OCI-LY7 (cell line): ENCODE measurements around the gene GRIA1. TPM values are rescaled to one million over a fixed set of nuclear protein-coding genes. Genes with fewer than 3 reads are reported as not detected.

Source experiments
- BruUV-seq: library from RNA; stranded (reverse); fragments of 400-500 nt; replicated peaks from 2 replicates; lab custom pipeline; 2021; lab: Mats Ljungman, UMichigan
- CTCF ChIA-PET: fragments of 300-600 bp; sonication (Branson Sonifier 250); formaldehyde crosslinking; loops from one replicate; lab custom pipeline; 2022; ENCODE audit warnings: antibody characterized with exemption; ENCODE audit not compliant: unreplicated experiment; lab: Charles Lee
- POLR2A ChIA-PET: fragments of 300-600 bp; sonication (Branson Sonifier 250); formaldehyde crosslinking; loops from one replicate; lab custom pipeline; 2022; ENCODE audit warnings: antibody characterized with exemption; lab: Charles Lee
- DNase-seq: peaks from one replicate; pipeline ENCODE4 v3.0.0-alpha.2; 2015; ENCODE audit warnings: low spot score
- H2AFZ ChIP-seq: fragments of 200-600 bp; sonication (generic), shearing (Covaris generic); 2 replicates; pipeline ENCODE4 v1.6.1; 2014; ENCODE audit warnings: mild to moderate bottlenecking, antibody characterized with exemption, low read length, moderate library complexity
- H3K27ac ChIP-seq: fragments of 200-600 bp; sonication (generic); 2 replicates; pipeline ENCODE4 v1.5.1; 2014; ENCODE audit warnings: mixed run types, low read depth, mild to moderate bottlenecking, moderate library complexity, low read length, inconsistent platforms; ENCODE audit not compliant: poor library complexity, severe bottlenecking
- H3K36me3 ChIP-seq: fragments of 200-600 bp; sonication (generic); 2 replicates; pipeline ENCODE4 v1.6.1; 2014; ENCODE audit warnings: mild to moderate bottlenecking, antibody characterized with exemption, low read length, moderate library complexity, mixed read lengths; ENCODE audit not compliant: insufficient read depth
- H3K4me1 ChIP-seq: fragments of 200-600 bp; sonication (generic); 2 replicates; pipeline ENCODE4 v1.5.1; 2014; ENCODE audit warnings: mild to moderate bottlenecking, low read length; ENCODE audit not compliant: insufficient read depth, poor library complexity, severe bottlenecking
- H3K4me2 ChIP-seq: fragments of 200-600 bp; sonication (generic); 2 replicates; pipeline ENCODE4 v1.6.1; 2014; ENCODE audit warnings: mild to moderate bottlenecking, low read length
- H3K4me3 ChIP-seq: fragments of 200-600 bp; sonication (generic); 2 replicates; pipeline ENCODE4 v1.5.1; 2014; ENCODE audit warnings: mild to moderate bottlenecking, low read depth, low read length; ENCODE audit not compliant: poor library complexity, severe bottlenecking
- H3K79me2 ChIP-seq: fragments of 200-600 bp; sonication (generic); 2 replicates; pipeline ENCODE4 v1.6.1; 2016; ENCODE audit warnings: low read depth, mild to moderate bottlenecking, low read length, moderate library complexity, mixed read lengths; ENCODE audit not compliant: insufficient read depth
- H3K9me2 ChIP-seq: fragments of 200-600 bp; sonication (generic); 2 replicates; pipeline ENCODE4 v1.6.1; 2016; ENCODE audit warnings: mild to moderate bottlenecking, low read length, mixed read lengths; ENCODE audit not compliant: insufficient read depth
- H3K9me3 ChIP-seq: fragments of 200-600 bp; sonication (generic); 2 replicates; pipeline ENCODE4 v1.6.1; 2014; ENCODE audit warnings: mild to moderate bottlenecking, mixed run types, low read length, mixed read lengths
- H4K20me1 ChIP-seq: fragments of 200-600 bp; sonication (generic); 2 replicates; pipeline ENCODE4 v1.6.1; 2014; ENCODE audit warnings: mild to moderate bottlenecking, antibody characterized with exemption, low read length, moderate library complexity, mixed read lengths; ENCODE audit not compliant: insufficient read depth
- CTCF ChIP-seq: fragments of 200-600 bp; sonication (generic); conservative IDR thresholded peaks from 2 replicates; pipeline ENCODE4 v1.5.1; 2014; ENCODE audit warnings: mild to moderate bottlenecking, antibody characterized with exemption, low read length, moderate library complexity, mixed read lengths
- EZH2phosphoT487 ChIP-seq: fragments of 200-600 bp; sonication (generic); IDR thresholded peaks from 2 replicates; pipeline ENCODE4 v1.6.1; 2018; ENCODE audit warnings: low read depth, borderline replicate concordance, mild to moderate bottlenecking, mixed run types, antibody characterized with exemption, low read length, moderate library complexity, mixed read lengths
- intact Hi-C: fragments of 100-400 bp; cut with micrococcal nuclease; formaldehyde crosslinking; loops from one replicate; pipeline ENCODE4 v1.10.0; 2022; ENCODE audit not compliant: unreplicated experiment
- total RNA-seq, 2 experiments: library from RNA; depleted of rRNA in 1 of 2; stranded (reverse); fragments of >200 nt in 1 of 2; shearing (Covaris generic) in 1 of 2; gene quantifications; 2 replicates each; pipeline ENCODE4 v1.2.3, GENCODE V29; 2014 to 2022

The GRIA1 gene
- total RNA-seq, 2 experiments from 2014 or later, result not detected

- Histone ChIP-seq H3K9me3 (no peaks in the 10 kb centered on the region), H3K4me2 (no peak overlapping the region), H3K4me1 (peaks cover 18% of the 10 kb centered on the region), H3K36me3 (no peaks in the 10 kb centered on the region), H3K27ac (no peak overlapping the region), H3K9me2 (no peaks in the 10 kb centered on the region), H3K4me3 (no peak overlapping the region), H2AFZ (no peak overlapping the region), H4K20me1 (no peaks in the 10 kb centered on the region), H3K79me2 (no peaks in the 10 kb centered on the region)
- ChIA-PET CTCF (no interaction called here), POLR2A (interaction anchor here (0.7 to 3.5 kb wide), 3 partner anchors 7 to 27 kb away, joined by 3 to 15 read pairs (median 4); no protein-coding TSS in a partner anchor)
- no TSS peak for BruUV-seq
- DNase-seq, result no peak
- no peak for TF ChIP-seq CTCF
- TF ChIP-seq EZH2phosphoT487, result no peak
- intact Hi-C loops, result no loop called here
Measured at GRCh38 chr5:153552886-153553285, 62.4 kb downstream of the GRIA1 start.

GRCh38 chr5:153555420-153556114 is 65.1 kb downstream of the GRIA1 start:
- BruUV-seq, result no TSS peak
- no peak overlapping the region for H3K27ac ChIP-seq
- 0 out of 2 replicates have a peak, but pooled peaks cover under 1% of the 10 kb centered on the region for H3K9me3 ChIP-seq
- intact Hi-C loops, result no loop called here
- H3K79me2 ChIP-seq, result no peaks in the 10 kb centered on the region
- no peaks in the 10 kb centered on the region for H4K20me1 ChIP-seq
- H3K4me2 ChIP-seq, result no peak overlapping the region
- DNase-seq, result no peak
- peaks cover 18% of the 10 kb centered on the region for H3K4me1 ChIP-seq
- POLR2A ChIA-PET, result interaction anchor here (0.9 kb wide), 1 partner anchor 13 kb away, joined by 4 read pairs; no protein-coding TSS in a partner anchor
- H3K9me2 ChIP-seq, result no peaks in the 10 kb centered on the region
- peak overlapping the region; percentile 38; the same call in 1 of the 2 replicates for H2AFZ ChIP-seq
- CTCF ChIA-PET, result no interaction called here
- H3K36me3 ChIP-seq, result no peaks in the 10 kb centered on the region; the same call in 1 of the 2 replicates
- no peak for TF ChIP-seq EZH2phosphoT487
- TF ChIP-seq CTCF, result no peak
- H3K4me3 ChIP-seq, result no peak overlapping the region

GRCh38 chr5:153558957-153559356 is 68.5 kb downstream of the GRIA1 start:
- Histone ChIP-seq H3K79me2 (no peaks in the 10 kb centered on the region), H3K4me1 (peaks cover 17% of the 10 kb centered on the region), H3K4me2 (no peak overlapping the region), H3K9me2 (no peaks in the 10 kb centered on the region), H3K36me3 (no peaks in the 10 kb centered on the region; the same call in 1 of the 2 replicates), H3K27ac (no peak overlapping the region), H2AFZ (no peak overlapping the region), H3K9me3 (0 out of 2 replicates have a peak, but pooled peaks cover 17% of the 10 kb centered on the region), H3K4me3 (no peak overlapping the region), H4K20me1 (no peaks in the 10 kb centered on the region)
- ChIA-PET CTCF (no interaction called here), POLR2A (interaction anchor here (1.0 to 4.0 kb wide), 6 partner anchors 8 to 642 kb away, joined by 3 to 25 read pairs (median 4); no protein-coding TSS in a partner anchor)
- no peak for DNase-seq
- TF ChIP-seq EZH2phosphoT487 (no peak), CTCF (no peak)
- BruUV-seq, result no TSS peak
- intact Hi-C loops, result no loop called here
